Coronary artery (tissue), 2 donors: ENCODE results near the gene RAB27A.
A peak's percentile ranks its signal among the peaks of the same experiment; 100 is the strongest.
"Not testable (repeated sequence)": the region's sequence is repeated elsewhere in the genome, so short reads cannot be mapped to it uniquely, and the experiment has no call there.

Experiments used
- DNase-seq: peaks from one replicate; pipeline ENCODE4 v3.0.0-alpha.2; 2017; ENCODE audit warnings: low spot score
- H3K27ac ChIP-seq, 2 donors: fragments of 200-600 bp; sonication (generic); one replicate each; pipeline ENCODE4 v1.5.1; 2016 to 2019
- H3K4me3 ChIP-seq: fragments of 200-600 bp; sonication (generic); 2 replicates; pipeline ENCODE4 v1.5.1; 2016; ENCODE audit warnings: mild to moderate bottlenecking, moderate library complexity
- CTCF ChIP-seq: fragments of 200-600 bp; sonication (generic); IDR thresholded peaks from one replicate; pipeline ENCODE4 v1.5.1; 2019; ENCODE audit warnings: antibody characterized with exemption

The RAB27A gene

GRCh38 chr15:55255714-55256113, 33.9 kb downstream of the RAB27A start:
- TF ChIP-seq CTCF, result no peak
- no peak for DNase-seq
- Histone ChIP-seq H3K4me3 (peak overlapping the region; percentile 22), H3K27ac (no peak overlapping the region)

GRCh38 chr15:55254916-55255679, 34.5 kb downstream of the RAB27A start:
- H3K27ac ChIP-seq, result no peak overlapping the region
- peak overlapping the region; percentile 22 for H3K4me3 ChIP-seq
- no peak for DNase-seq
- no peak for TF ChIP-seq CTCF

- TF ChIP-seq CTCF, result no peak
- DNase-seq, result no peak
- H3K27ac ChIP-seq, result no peak overlapping the region
- H3K4me3 ChIP-seq, result no peak overlapping the region
These were observed 36.0 kb downstream of the RAB27A start for GRCh38 chr15:55253580-55253979.

GRCh38 chr15:55252201-55252600, 37.4 kb downstream of the RAB27A start:
- not testable (repeated sequence) for H3K4me3 ChIP-seq, H3K27ac ChIP-seq, DNase-seq

GRCh38 chr15:55250941-55251340, 38.7 kb downstream of the RAB27A start:
- no peak for DNase-seq
- Histone ChIP-seq H3K27ac (peak overlapping the region in 1 of 2 donors; percentile 43), H3K4me3 (no peak overlapping the region)
- TF ChIP-seq CTCF, result no peak

- TF ChIP-seq CTCF, result no peak
- peak overlapping the region in 1 of 2 donors; percentile 43 for H3K27ac ChIP-seq
- no peak for DNase-seq
These were observed 39.2 kb downstream of the RAB27A start for GRCh38 chr15:55250392-55250791.

GRCh38 chr15:55249885-55250284, 39.7 kb downstream of the RAB27A start:
- not testable (repeated sequence) for H3K27ac ChIP-seq, DNase-seq, H3K4me3 ChIP-seq

More at GRCh38 chr15:55250392-55250791, 39.2 kb downstream of the RAB27A start:
- H3K4me3 ChIP-seq, result no peak overlapping the region

GRCh38 chr15:55248895-55249294, 40.7 kb downstream of the RAB27A start:
- no peak for DNase-seq
- H3K4me3 ChIP-seq, result no peak overlapping the region
- no peak for TF ChIP-seq CTCF
- H3K27ac ChIP-seq, result no peak overlapping the region
